Femur (tissue), 1 donor: ENCODE data around the gene RABL2B.

Experiments used
- DNase-seq: peaks from one replicate; pipeline ENCODE4 v3.0.0-alpha.2; 2017

Gene RABL2B

GRCh38 chr22:50737728-50738648 lies 45.4 kb downstream of the RABL2B start, which contains the start of gene ACR:
TSS of gene ACR (plus strand) at chr22:50738204. CDS start at chr22:50738236, 32 bp downstream.
- peak; percentile 13 for DNase-seq

GRCh38 chr22:50735739-50736030 lies 47.8 kb downstream of the RABL2B start:
- no peak for DNase-seq

GRCh38 chr22:50734986-50735738 lies 48.3 kb downstream of the RABL2B start:
- no peak for DNase-seq

- DNase-seq, result no peak
Measured at GRCh38 chr22:50734343-50734771, 49.1 kb downstream of the RABL2B start.

GRCh38 chr22:50733521-50734342 lies 49.7 kb downstream of the RABL2B start:
- no peak for DNase-seq

DNA sequence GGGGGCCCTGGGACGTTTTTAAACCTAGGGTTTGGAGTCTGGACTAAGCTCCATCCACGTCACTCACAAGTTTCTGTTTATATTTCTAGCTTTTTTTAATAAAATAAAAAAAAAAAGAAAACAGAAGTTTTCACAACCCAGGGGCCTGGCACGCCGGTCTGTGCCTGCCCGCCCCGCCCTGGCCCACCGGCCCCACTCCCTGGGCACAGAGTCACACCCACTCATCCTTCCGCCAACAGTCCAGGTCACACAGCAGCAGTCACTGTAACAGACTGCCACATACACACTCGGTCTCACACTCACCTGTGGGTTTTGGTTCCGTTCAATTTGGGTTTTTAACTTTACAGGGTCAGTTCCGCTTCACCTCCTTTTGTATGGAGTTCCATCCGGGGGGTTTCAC lies 50.8 kb downstream of the RABL2B start:
- no peak for DNase-seq

DNA sequence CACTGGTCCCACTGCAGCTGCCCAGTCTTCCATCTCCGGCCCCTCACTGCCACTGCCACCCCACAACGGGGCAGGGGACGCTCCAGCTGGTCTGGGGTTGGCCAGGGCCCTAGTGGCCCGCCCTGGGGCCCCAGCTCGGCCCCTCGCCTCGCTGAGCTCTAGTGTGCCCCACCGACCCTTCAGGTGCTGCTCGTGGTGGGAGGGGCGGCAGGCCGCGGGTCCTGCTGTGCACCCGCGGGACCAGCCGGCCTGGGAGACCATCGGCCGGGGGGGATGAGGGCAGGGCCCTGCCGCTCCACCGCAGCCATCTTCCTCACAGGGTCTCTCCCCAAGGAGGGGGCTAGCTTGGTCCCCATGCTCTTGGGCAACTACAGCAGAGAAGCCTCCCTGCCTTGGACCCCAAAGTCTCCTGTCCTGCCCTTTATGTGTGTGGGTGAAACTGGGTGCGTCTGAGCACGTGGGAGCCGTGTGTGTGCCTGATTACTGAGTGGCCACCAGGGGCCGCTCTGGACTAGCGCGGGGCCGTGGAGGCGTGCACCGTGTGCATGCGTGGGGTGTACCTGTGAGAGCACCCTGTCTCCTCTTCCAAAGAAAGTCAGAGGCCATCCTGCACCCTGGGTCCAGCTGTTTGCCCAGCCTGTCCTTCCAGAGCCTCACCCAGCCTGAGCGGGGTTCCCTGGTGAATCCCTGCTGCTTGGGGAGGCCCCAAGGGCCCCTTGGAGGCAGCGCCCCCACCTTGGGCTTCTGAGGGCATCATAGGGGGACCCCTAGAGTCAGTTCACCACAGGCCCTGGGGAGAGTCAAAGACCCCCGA lies 51.4 kb downstream of the RABL2B start:
- DNase-seq, result peak; percentile 13

- DNase-seq, result no peak
Measured at GRCh38 chr22:50730941-50731661, 52.3 kb downstream of the RABL2B start.

- no peak for DNase-seq
Measured at GRCh38 chr22:50730013-50730891, 53.2 kb downstream of the RABL2B start.

DNA sequence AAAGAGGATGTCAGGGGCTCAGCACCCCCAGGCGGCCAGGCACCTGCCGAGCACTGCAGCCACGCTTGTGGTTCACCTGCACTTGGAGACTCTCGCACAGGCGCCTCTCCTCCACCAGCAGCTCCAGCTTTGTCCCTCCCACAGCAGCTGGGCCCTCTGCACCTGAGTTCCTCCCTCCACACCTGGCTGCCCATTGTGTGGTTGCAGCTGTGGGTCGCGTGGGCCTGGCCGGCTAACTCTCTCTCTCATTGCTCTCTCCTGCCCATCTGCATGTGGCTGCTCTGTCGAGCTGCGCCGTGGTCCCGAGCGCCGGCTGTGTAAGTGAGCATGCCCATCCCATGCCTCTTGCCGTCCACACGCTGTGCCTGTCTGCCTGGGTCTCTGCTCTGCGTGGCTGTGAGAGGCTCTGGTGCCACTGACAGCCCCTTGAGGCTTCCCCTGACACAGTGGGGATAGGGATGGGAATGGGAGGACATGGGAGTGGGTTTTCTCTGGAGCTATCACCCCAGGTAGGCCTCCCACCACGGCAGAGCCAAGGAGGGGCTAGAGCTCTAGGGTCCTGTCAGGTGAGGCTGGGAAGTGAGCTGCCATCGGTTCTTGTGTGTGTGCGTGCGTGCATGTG lies 53.9 kb downstream of the RABL2B start:
- DNase-seq, result no peak

DNA sequence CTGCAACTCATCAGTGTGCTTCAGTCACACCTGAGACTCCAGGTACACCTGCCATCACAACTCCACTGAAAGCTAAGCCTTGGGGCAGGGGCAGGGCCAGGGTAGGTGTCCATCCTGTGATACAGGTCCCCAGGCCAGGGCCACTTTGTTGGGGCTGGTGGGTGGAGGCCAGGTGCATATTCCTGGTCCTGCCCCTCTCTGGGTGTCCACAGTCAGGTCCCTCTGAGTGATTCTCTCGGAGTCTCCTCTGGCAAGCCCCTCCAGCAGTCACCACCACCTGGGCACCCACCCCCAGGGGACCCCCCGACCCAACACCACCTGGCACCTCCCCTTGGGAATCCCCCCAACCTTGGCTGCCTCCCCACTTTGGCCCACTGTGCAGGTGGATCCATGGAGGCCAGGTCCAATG lies 54.9 kb downstream of the RABL2B start:
- no peak for DNase-seq

DNA sequence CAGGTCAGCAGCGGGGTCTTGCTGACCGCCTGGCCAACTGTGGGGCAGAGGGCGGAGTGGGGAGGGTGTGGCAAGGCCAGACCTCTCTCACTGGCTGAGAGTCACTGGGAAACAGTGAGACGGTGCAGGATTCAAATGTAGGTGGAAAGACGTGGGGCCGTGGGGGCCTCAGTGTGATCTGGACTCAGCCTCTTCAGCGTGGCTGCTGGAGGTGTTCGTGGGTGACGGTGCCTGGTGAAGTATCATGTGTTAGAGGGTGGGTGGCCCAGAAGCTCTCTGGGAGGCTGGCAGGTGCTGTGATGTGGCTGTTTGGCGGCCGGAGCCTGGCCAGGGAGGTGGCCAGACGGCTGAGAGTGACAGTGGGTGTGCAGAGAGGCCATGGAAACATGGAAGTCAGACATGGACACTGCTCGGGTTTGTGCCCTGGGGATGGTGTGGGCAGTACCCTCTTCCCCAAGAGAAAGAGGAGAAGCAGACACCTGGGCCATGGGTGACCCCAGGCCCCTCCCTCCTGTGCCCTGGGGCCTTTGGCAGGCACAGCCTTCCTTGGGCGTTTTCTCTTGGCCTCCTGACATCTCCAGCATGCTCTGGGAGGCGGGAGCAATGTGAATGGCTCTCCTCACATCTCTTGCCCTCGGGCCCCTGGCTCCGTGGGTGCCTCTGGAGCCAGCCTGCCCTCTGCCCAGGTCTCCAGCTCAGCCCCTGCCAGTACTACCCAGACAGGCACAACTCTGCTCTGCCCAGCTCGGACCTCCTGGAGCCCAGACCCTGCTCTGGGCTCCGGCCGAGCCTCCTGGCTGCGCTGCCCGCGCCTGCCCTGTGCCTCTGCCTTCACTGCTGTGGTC lies 55.5 kb downstream of the RABL2B start:
- DNase-seq, result no peak

- DNase-seq, result no peak
Measured at GRCh38 chr22:50726643-50727340, 56.6 kb downstream of the RABL2B start.

DNA sequence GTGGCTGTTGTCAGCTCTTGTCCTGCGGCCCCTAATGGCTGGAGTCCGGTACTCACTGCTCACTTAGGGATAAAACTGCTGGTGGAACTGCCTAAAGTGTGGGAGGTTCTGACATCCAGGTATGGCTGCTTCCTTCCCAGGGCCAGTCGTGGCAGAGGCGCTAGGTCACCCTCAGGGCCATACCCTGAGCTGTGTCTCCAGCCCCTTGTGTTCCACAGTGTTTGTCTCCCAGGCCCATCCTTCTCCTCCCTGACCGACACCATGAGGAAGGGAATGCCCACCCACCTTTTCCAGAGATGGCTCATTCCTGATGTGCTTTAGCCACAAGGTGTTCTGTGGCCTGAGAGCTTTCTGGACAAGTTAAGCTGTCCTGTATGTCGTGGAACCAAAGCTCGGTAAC lies 57.8 kb downstream of the RABL2B start:
- no peak for DNase-seq

GRCh38 chr22:50724616-50725015 lies 58.8 kb downstream of the RABL2B start:
- DNase-seq, result no peak

- DNase-seq, result no peak
Measured at GRCh38 chr22:50723991-50724390, 59.4 kb downstream of the RABL2B start.

- no peak for DNase-seq
Measured at GRCh38 chr22:50722716-50723428, 60.6 kb downstream of the RABL2B start.
